Esophagus muscularis mucosa (tissue), 4 donors: Measurements from ENCODE around the gene STXBP6.

Experiments used
- CTCF ChIP-seq, 3 experiments: fragments of 200-600 bp in 2 of 3; fragments of 450-650 bp in 1 of 3; sonication (generic) in 2 of 3; IDR thresholded peaks; one replicate each; pipeline ENCODE4 v1.5.1; 2017 to 2019; ENCODE audit warnings: antibody characterized with exemption in 3 of 3, mild to moderate bottlenecking in 2 of 3, moderate library complexity in 1 of 3
- EP300 ChIP-seq: sonication (generic); formaldehyde crosslinking; IDR thresholded peaks from one replicate; pipeline ENCODE4 v1.6.1; 2017; ENCODE audit warnings: antibody characterized with exemption
- POLR2A ChIP-seq: fragments of 450-650 bp; IDR thresholded peaks from one replicate; pipeline ENCODE4 v1.6.1; 2017; ENCODE audit warnings: antibody characterized with exemption, moderate library complexity, mild to moderate bottlenecking, low read depth
- POLR2AphosphoS5 ChIP-seq, 2 donors: sonication (generic); formaldehyde crosslinking; IDR thresholded peaks; one replicate each; pipeline ENCODE4 v1.6.1; 2017; ENCODE audit warnings: antibody characterized with exemption in 2 of 2

- TF ChIP-seq CTCF (IDR thresholded peaks at IDR 0.05) (no peak), EP300 (no peak), POLR2AphosphoS5 (IDR thresholded peaks at IDR 0.05) (no peak), POLR2A (no peak)
These were observed 235.6 kb downstream of the STXBP6 start for GRCh38 chr14:24814346-24814745.
